Fibroblast of skin of left quadriceps (primary cell): ENCODE data around the gene SMARCE1.
"Not testable (repeated sequence)": the region's sequence is repeated elsewhere in the genome, so short reads cannot be mapped to it uniquely, and the experiment has no call there.

Experiments used
- DNase-seq, 2 experiments: peaks; one replicate each; pipeline ENCODE4 v3.0.0-alpha.2; 2013; ENCODE audit warnings: low read depth in 2 of 2

Gene SMARCE1

DNA sequence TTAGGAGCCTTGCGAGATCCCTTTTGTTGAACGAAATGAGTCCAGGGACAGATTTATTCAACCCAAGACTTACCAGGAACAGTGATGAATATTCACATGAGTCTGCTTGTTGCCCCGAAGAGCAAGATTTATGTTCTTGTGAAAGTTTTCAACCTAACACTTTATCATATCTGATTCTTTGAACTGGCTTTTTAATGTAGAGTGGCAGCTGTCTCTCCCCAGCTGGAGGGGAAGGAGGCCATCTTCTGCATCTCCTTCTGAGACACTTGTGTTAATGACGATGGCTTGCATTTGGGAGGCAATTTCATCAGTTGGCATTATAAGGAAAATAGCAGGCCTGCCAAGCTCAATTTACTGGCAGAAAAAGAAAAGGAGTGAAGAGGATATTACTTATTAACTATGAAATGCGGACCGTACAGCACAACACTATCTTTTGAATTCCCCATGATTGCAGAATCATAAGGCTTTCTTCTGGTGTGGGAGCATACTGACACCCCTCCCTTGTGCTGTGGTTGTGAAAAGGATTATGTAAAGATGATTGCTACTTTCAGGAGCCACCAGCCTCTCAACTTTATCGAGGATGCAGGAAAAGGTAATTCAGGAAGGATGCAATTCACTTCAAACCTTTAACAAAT is 35.7 kb downstream of the SMARCE1 start:
- no peak for DNase-seq

- DNase-seq, result no peak
Observed at GRCh38 chr17:40610359-40610758, 37.3 kb downstream of the SMARCE1 start.

- no peak for DNase-seq
Observed at GRCh38 chr17:40608061-40608581, 39.5 kb downstream of the SMARCE1 start.

DNA sequence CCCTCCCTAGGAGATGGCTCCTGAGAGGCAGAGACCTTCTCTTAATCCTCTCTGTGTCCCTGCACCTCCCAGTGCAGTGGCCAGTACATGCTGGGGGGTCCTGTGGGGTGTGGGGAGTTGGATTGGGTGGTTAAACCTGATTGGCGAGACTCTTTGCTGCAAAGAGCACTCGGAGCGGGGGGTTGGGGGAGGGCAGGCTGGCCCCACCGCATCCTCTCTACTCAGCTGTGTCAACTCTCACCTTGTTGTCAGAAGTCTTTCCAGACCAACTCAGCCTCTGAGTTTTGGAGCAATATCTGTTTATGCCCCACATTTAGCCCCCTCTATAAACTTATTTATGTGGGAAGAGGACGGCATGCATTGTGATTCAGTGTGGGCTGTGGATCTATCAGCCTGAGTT is 40.0 kb downstream of the SMARCE1 start:
- no peak for DNase-seq

GRCh38 chr17:40606548-40607353 is 40.9 kb downstream of the SMARCE1 start:
- DNase-seq, result no peak

DNA sequence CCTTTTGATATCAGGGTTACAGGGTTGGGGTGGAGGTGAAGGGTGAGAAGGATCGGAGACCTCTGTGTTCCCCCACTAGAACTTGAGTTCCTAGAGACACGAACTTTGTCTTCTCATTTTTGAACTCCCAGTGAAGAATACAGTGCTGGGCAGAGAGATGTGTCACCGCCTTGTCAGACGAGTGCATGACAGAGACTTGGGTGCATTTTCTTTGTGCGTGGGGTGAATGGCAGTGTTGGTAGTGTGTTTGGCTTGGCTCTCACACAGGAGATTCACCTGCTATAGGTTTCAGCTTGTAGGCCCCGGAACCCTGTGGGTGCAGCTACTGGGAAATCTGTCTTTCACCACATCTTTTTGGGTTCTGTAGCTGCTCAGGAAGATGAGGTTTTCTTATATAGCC is 42.3 kb downstream of the SMARCE1 start:
- no peak for DNase-seq

GRCh38 chr17:40604327-40605080 is 43.1 kb downstream of the SMARCE1 start:
- no peak for DNase-seq

DNA sequence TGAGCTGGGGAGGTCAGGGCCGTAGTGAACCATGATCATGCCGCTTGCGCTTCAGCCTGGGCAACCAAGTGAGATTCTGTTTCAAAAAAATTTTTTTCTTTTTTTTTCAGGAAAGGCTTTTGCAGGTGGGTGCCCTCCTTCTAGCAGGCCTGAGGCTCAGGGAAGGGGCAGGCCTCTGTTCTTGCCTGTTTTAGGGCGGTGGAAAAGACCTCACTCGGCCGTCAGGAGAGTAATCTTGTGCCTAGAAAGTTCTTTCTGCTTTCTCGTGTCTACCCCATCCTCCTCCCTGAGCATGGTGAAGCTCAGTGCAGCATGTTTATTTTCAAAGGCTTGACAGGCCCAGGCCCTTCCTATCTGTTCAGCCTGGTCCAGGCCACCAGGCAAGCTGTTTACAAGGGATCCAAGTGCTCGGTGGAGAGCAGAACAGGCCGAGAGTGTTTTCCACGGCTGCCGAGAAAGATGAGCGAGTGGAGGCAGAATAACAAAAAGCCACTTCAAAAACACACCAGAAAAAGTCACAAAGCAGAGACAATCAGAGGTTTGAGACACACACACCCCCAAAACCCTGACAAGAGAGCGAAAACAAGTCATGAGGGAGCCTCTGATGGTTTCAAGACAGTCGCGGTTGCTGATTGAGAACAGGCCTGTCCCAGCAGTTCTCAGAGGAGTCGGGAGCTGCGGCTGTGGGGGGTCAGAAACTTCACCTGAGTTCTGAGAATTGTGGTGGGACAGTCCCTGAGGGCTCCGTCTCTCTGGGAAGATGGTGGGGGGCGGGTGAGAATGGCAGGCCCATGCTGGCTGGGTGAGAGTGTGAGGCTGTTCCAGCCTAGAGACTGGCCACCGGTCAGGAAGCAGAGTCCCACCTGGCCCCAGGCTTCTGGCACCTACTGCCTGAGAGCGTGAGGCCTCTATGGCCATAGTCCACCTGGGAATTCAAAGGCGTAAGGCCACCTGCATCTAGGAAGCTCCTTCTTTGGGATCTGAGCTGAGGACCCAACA is 44.9 kb downstream of the SMARCE1 start:
- no peak for DNase-seq

DNA sequence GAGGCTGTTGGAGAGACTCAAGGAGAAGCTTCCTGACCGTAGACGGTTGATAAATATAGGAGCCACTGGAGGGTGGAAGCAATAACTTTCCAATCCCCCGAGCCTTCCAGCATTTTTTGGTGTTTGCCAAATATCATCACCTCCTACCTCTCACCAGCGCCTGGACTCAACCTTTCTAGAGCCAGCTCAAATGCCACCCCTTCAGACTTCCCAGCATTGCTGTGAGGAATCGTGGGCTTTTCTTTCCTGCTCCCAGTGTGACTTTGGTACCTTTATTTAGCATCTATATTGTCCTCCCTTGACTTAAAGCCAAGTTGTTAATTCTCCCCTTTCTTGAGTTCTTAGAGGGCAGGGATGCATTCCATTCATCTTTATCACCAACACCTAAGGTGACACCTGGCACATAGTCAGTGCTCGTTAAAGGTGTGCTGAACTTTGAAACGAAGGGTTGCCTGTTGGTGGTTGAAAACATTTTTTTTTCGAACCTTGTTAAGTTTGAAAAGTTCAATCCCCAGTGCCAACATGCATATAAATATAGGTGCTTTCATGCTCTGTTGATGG is 47.1 kb downstream of the SMARCE1 start:
- no peak for DNase-seq

GRCh38 chr17:40599468-40599763 is 48.2 kb downstream of the SMARCE1 start:
- no peak for DNase-seq

DNA sequence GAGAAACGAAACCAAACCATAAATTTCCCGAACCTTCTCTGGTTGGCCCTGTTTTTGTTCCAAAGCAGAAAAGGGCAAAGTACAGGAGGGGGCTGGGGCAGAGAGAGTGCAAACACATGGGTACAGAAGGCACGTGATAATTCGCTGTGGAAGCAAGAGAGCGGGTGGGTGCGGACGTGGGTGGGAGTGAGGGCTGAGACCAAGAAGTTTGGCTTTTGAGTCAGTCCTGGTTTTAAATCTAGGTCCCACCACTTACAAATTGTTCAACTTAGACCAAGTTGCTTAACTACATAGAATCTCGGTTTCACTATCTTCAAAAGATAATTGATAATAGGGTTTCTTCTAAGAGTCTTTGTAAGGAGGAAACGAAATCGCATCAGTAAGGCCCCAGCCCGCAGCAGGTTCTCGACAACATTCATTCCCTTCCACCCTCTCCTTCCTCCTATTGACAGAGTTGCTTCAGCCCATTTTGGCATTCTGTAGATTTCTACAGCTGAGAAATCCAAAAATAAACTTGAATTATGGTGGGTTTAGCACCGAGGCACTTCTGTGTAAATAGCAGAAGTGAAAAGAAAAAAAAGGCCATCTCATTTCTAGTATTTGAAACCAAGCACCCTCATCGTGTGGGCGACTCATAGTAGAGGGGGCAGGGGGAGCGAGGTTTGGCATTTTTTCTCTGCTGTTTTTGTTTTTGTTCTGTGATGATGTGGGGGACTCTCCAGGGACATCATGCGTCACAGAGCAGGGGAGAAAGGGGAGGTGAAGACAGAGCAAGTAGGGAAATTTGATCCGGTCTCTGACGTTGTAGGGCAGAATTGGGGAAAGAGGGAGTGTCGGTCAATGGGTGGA is 48.8 kb downstream of the SMARCE1 start:
- DNase-seq, result peak in 1 of 2 experiments; percentile 9

DNA sequence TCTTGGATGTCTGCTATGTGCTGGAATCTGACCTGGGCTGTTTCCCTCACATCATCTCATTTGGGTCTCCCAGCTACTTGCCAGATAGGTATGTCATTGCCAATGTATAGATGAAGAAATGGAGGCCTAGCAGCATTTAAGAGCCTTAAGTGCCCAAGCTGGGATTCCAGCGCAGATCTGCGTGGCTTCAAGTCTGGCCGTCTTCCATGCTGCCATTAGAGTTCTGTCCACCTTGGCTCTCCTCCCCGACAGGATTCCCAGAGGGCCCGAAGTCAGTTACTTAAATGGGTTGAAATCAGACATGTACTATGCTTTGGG is 49.4 kb downstream of the SMARCE1 start:
- no peak for DNase-seq

DNA sequence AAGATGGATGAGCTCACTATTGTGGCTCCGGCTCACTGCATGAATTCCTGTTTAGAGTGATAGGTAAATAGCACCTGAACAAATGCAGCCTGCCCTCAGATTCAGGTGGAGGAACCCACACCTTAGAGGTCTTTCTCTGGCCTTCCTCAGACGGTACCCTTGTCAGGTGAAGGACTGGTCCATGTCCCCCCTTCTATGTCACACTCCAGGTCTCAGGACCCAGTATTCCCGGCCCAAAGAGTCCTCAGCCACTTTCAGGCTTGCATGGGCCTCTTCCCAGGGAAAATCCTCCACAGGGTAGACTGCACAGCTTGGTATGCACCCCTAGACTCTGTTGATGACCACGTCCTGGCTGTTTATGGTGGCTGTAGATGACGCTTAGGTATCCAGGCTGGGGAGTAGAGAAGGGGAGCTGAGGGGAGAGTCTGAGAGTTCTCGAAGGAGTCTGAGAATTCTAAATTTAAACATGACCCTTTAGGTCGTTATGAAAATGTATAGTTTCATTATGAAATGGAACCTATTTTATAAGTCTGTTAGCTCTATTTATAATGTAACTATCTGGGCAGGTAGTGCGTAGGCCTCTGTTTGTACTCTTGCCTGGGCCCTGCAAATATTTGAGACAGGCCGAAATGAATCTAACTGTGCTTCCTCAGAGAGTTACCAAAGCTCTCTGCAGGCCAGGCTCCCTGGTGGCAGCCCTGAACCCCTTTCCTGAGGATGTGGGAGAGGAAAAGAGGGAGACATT is 49.9 kb downstream of the SMARCE1 start:
- DNase-seq, result no peak

DNA sequence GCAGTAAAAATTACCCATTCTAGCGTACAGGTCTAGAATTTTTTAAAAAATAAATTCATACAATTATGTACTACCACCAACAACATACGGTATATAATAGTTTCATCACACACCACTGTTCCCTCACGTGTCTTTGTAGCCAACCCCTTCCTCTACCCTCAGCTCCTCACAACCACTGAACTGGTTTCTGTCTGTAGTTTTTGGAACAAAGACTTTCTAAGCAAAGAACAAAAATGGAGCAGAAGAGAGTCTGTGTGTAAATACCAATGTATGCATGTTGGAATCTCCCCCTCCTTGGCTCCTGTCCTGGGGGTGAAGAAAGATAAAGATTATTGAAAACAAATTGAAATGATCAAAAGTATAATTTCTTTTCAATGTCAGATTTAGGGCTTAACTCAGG is 50.5 kb downstream of the SMARCE1 start:
- DNase-seq, result no peak

DNA sequence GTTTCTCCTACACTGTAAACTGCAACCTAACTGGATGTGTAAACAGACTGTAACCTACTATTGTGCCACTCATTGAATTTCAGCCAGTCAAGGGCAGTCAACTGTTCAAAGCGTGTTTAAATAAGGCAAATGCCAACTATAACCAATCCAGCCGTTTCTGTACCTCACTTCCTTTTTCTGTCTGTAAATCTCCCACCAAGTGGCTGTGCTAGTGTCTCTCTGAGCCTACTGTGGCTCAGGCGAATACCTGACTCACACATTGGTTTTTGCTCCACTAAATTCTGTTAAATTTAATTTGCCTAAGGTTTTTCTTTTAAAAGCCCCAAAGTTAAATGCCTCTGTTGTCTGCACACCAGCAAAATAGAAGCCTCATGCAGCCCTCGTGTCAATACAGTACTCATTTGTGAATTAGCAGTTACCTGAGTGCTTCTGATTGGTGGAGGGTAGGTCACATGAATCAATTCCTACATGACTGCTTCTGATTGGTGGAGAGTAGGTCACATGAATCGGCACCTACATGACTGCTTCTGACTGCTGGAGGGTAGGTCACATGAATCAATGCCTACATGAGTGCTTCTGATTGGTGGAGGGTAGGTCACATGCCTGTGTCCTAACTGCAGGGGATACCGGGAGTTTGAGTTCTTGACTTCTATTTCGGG is 51.2 kb downstream of the SMARCE1 start:
- no peak for DNase-seq

DNA sequence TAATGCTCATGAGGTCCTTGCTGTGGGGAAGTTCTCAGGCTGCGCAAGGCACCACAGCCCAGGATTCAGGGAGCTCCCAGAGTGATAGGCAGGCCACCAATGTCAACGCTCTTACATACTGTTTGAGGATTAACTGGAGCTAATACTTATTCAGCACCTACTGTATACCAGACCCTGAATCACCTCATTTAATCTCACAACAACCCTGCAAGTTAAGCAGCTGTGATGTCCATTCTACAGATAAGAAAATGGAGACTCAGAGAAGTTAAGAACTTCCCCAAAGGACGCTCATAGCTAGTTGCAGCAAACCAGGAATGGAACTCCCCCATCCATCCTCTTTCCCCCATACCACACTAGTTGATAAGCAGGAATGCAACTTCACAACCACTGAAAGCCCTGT is 56.9 kb downstream of the SMARCE1 start:
- no peak for DNase-seq

- no peak for DNase-seq
Observed at GRCh38 chr17:40588552-40588951, 59.1 kb downstream of the SMARCE1 start.

DNA sequence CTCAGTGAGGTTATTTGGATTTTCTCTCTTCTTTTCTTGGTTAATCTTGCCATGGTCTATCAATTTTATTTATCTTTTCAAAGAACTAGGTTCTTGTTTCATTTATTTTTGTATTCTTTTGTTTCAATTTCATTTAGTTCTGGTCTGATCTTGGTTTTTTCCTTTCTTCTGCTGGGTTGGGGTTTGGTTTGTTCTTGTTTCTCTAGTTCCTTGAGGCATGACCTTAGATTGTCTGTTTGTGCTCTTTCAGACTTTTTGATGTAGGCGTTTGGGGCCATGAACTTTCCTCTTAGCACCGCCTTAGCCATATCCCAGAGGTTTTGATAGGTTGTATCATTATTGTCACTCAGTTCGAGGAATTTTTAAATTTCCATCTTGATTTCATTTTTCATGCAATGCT is 61.4 kb downstream of the SMARCE1 start:
- not testable (repeated sequence) for DNase-seq

DNA sequence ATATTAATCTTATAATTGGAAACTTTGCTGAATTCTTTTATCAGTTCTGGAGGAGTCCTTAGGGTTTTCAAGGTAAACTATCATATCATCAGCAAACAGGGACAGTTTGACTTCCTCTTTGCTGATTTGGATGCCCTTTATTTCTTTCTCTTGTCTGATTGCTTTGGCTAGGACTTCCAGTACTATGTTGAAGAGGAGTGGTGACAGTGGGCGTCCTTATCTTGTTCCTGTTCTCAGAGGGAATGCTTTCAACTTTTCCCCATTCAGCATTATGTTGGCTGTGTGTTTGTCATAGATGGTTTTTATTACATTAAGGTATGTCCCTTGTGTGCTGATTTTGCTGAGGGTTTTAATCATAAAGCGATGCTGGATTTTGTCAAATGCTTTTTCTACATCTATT is 62.7 kb downstream of the SMARCE1 start:
- not testable (repeated sequence) for DNase-seq
